Activated CD4-positive, alpha-beta T cell treated with anti-CD3 and anti-CD28 coated beads, Interleukin-2, Interleukin-4, amounts not matched to agents 100 ng/mL and 50 ng/mL, durations not matched to agents 16 hours and 8 hours (primary cell): ENCODE results near the gene PIGL.
A peak's percentile ranks its signal among the peaks of the same experiment; 100 is the strongest.
"Not testable (repeated sequence)": the region's sequence is repeated elsewhere in the genome, so short reads cannot be mapped to it uniquely, and the experiment has no call there.

Source experiments
- DNase-seq: peaks from one replicate; pipeline ENCODE4 v3.0.0-alpha.2; 2020; ENCODE audit warnings: low spot score

PIGL gene

GRCh38 chr17:16216341-16217001, 539 bp upstream of the PIGL start:
- DNase-seq, result not testable (repeated sequence)

GRCh38 chr17:16222406-16222805, 5.4 kb downstream of the PIGL start:
- no peak for DNase-seq

- not testable (repeated sequence) for DNase-seq
Measured at GRCh38 chr17:16229912-16230561, 13.0 kb downstream of the PIGL start.

DNA sequence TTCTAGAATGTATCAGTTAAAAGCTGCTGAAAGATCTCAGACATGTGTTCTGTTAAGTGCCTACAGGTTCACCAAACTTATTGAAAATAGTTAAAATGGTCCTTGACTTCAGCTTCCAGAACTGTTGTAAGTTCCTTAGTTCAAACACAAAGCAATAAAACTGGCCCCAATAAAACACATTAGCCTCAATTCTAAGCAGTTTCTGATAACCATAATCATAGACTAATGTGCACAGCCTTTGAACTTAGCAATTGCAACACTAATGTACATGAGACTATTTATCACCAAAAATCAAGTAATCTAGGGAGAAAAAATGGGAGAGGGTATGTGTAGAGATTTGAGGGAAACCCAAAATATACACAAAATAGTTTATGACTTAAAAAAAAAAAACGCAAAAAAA, 15.4 kb downstream of the PIGL start:
- DNase-seq, result no peak

- DNase-seq, result no peak
Measured at GRCh38 chr17:16239931-16240330, 22.9 kb downstream of the PIGL start.

DNA sequence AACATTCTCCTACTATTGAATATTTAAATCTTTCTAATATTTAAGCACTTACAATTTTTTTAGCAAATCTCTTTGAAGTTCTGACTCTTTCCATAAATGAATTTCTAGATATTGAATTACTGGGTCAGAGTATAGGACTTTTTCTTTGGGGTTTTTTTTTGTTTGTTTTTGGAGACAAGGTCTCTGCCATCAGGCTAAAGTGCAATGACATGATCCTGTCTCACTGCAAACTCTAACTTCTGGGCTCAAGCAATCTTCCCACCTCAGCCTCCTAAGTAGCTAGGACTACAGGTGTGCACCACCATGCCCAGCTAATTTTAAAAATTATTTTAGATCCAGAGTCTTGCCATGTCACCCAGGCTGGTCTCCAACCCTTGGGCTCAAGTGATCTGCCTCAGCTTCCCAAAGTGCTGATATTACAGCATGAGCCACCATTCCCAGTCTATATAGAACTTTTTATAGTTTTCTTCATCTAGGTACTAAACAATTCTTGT, 24.9 kb downstream of the PIGL start:
- DNase-seq, result no peak

- no peak for DNase-seq
Measured at GRCh38 chr17:16243385-16243784, 26.4 kb downstream of the PIGL start.

DNA sequence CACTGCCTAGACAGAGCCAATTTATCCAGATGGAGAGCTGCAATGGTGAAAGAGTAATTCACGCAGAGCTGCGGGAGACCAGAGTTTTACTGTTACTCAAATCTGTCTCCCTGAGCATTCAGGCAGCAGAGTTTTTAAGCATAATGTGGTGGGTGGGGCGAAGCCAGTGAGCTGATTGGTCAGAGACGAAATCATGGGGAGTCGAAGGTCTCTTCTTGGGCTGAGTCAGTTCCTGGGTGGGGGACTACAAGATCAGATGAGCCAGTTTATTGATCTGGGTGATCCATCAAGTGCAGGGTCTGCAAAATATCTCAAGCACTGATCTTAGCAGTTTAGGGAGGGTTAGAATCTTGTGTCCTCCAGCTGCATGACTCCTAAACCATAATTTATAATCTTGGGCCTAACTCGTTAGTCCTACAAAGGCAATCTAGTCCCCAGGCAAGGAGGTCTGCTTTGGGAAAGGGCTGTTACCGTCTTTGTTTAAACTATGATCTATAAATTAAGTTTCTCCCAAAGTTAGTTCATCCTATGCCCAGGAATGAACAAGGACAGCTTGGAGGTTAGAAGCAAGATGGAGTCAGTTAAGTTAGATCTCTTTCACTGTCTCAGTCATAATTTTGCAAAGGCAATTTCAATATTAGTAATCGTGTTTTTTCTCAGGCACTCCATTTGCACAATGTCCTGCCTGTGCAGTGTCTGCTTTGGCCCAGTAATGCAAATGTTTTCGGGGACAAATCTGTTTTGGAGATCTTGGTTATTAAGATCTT, 27.0 kb downstream of the PIGL start:
- peak; percentile 70 for DNase-seq

GRCh38 chr17:16247586-16247984, 30.6 kb downstream of the PIGL start:
- DNase-seq, result no peak

- no peak for DNase-seq
Measured at GRCh38 chr17:16250635-16251034, 33.6 kb downstream of the PIGL start.

- DNase-seq, result no peak
Measured at GRCh38 chr17:16251043-16251442, 34.0 kb downstream of the PIGL start.

- DNase-seq, result no peak
Measured at GRCh38 chr17:16251556-16251955, 34.5 kb downstream of the PIGL start.

DNA sequence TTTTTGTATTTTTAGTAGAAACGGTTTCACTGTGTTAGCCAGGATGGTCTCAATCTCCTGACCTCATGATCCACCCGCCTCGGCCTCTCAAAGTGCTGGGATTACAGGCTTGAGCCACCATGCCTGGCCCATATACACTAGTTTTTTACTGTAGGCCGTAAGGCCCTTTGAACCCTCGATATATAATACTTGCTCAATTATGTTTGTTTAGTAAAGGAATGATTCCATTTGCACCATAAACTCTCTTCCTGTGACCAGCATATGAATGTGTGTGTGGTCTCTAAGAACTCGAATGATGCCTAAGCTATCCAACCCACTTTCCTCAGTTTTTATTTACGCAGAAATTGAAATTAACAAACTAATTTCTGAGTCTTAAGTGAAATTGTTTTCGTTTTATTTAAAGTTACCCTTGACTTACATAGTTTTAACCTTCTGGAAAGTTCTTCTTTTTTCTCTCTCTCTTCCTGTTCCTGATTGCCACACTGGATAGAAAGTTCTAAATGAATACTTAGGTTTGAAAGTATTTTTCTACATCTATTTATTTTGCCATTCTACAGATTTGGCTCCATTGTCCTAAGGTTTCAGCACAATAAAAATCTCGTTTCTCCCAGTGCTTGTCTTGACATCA, 37.9 kb downstream of the PIGL start:
- DNase-seq, result no peak

DNA sequence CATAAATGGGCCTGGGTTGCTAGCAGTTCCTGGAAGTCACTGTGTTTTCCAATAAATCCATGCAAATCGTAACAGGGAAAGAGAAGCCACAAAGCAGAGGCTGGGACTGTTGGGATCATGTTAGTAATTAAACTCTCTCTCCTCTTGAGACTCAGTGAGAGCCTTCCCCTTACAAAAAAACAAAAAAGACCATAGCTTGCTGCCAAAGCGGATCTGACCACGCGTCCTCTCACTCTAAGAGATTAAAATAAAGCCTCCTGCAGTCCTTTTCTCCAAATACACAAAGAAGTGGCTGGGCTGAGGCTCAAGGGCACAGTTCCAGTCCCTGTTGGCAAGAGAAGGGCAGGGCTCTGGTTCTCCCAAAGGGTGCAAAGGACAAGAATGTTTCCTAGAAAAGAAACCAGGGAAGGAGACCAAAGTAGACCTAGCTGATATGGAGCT, 38.5 kb downstream of the PIGL start:
- no peak for DNase-seq

GRCh38 chr17:16258901-16259300, 41.9 kb downstream of the PIGL start:
- no peak for DNase-seq

DNA sequence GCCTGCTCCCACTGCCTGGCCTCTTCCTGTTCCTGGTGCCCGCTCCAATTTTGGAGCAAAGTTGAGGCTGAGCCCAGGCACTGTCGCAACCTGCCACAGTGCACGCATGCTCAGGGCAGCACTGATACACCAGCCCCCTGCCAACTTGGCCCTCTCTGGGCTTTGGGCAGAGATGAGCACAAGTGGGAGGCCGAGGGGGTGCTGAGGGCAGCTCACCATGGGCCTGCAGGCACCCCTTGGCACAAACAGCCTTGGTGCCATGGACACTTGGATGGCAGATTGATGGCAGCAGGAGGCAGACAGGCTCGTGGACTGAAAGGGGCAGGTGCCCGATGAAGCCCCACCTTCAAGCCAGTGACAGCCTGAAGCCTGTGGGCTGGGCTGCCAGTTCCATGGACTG, 42.9 kb downstream of the PIGL start:
- no peak for DNase-seq

GRCh38 chr17:16261049-16261448, 44.0 kb downstream of the PIGL start:
- DNase-seq, result no peak

DNA sequence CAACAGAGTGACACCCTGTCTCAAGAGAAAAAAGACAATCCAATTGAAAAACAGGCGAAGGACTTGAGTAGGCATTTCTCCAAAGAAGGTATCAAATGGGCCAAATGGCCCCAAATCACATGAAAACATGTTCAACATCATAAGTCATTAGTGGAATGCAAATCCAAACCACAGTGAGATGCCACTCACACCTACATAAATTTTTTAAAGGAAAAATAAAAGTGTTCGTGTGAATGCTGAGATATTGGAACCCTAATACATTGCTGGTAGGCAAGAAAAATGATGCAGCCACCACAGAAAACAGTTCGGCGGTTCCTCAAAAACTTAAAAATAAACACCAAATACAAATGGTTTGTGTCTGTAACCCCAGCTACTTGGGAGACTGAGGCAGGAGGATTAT, 45.2 kb downstream of the PIGL start:
- DNase-seq, result no peak

DNA sequence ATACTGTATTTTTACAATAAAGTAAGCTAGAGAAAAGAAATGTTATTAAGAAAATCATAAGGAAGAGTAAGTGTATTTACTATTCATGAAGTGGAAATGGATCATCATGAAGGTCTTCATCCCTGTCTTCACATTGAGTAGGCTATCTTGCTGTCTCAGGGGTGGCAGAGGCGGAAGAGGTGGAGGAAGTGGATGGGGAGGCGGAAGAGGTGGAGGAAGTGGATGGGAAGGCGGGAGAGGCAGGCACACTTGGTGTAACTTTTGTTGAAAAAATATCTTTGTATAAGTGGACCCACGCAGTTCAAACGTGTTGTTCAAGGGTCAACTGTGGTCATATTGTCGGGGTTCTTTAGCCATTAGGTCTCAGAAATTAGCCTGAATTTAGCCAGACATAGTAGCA, 50.2 kb downstream of the PIGL start:
- no peak for DNase-seq

DNA sequence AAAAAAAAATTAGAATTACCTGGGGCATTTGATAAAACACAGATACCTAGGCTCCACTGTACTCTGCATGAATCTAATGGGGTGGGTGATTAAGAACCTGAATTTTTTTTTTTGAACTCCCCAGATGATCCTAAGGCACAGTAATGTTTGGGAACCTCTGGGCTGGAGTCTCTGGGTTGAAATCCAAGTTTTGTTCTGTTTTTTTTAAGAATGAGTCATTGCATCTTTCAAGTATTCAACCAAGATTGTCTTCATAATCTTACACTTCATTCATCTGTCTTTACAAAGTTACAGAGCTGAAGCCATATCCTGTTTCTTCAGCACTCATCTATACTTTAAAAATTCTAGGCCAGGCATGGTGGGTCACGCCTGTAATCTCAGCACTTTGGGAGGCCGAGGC, 52.6 kb downstream of the PIGL start:
- DNase-seq, result no peak

DNA sequence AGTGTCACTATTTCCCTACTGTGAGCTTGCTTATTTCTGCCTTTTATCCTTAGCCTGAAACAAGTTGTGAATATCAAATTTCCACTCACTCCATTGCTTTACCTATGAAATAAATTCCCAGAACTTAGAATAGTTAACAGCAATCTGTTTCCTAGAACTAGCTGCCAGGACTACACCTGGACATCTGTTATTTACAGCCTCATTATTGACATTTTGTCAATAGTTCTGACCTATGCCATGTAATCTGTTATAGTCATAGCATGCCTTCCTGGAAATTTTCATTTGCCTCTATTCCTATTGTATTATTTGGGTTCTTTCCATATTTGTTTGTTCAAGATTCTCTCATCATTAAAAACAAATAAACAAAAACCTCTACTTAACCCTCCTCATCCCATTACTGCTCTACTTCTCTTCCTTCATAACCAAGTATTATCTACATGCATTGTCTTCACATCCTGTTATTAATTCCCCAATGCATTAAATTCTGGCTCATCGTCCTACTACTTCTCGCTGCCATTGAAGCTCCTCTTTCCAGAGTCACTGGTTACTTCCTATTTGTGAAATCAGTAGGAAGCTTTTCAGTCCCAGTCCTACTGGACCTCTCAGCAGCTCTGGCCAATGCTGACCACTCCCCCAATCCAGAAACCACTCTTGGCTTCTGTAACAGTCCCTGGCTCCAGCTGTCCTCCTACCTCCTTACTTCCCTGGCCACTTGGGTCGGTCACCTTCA, 55.3 kb downstream of the PIGL start:
- no peak for DNase-seq

GRCh38 chr17:16273499-16273898, 56.5 kb downstream of the PIGL start:
- DNase-seq, result no peak
